Activated CD4-positive, alpha-beta T cell treated with anti-CD3 and anti-CD28 coated beads, Interleukin-10, Interleukin-2, amounts not matched to agents 100 ng/mL and 50 ng/mL, durations not matched to agents 16 hours and 8 hours (primary cell): ENCODE data around the gene INPP5F.
"Not testable (repeated sequence)": the region's sequence is repeated elsewhere in the genome, so short reads cannot be mapped to it uniquely, and the experiment has no call there.

ENCODE experiments used
- DNase-seq: peaks from one replicate; pipeline ENCODE4 v3.0.0-alpha.2; 2020

INPP5F gene

DNA sequence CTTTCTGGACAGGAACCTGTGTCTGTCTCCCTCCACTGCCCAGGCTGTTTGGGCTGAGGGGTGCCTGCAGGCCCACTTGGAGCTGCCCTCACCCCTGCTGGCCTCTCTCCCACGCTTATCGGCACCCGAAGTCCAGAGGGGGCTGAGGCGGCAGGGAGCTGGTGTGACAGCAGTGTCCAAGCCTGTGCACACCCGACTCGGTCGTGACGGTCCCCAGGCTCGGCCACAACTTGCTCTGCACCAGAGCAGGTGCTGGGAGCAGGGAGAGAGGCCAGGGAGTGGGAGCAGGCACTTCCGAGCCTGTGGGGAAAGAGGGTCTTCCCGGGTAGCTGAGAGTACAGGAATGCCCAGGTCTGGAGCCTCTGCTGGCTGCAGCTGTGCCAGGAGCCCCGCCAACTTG, 23.0 kb downstream of the INPP5F start:
- no peak for DNase-seq

DNA sequence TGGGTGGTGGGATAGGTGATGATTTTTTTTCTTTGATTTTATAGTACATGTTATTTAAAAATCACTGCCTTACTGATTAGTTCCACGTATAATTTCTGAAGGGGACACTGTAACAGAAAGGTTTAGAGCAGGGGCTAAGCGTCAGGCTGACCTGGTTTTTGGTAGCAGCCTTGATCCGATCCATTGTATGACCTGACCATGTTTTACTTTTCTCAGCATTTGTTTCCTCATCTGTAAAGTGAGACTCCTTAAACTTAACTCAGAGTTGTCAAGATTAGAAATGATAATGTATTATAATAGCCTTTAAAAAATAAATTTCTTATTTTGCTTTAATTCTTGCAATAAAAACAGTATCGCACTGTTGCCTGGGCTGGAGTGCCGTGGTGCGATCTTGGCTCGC, 23.6 kb downstream of the INPP5F start:
- no peak for DNase-seq

DNA sequence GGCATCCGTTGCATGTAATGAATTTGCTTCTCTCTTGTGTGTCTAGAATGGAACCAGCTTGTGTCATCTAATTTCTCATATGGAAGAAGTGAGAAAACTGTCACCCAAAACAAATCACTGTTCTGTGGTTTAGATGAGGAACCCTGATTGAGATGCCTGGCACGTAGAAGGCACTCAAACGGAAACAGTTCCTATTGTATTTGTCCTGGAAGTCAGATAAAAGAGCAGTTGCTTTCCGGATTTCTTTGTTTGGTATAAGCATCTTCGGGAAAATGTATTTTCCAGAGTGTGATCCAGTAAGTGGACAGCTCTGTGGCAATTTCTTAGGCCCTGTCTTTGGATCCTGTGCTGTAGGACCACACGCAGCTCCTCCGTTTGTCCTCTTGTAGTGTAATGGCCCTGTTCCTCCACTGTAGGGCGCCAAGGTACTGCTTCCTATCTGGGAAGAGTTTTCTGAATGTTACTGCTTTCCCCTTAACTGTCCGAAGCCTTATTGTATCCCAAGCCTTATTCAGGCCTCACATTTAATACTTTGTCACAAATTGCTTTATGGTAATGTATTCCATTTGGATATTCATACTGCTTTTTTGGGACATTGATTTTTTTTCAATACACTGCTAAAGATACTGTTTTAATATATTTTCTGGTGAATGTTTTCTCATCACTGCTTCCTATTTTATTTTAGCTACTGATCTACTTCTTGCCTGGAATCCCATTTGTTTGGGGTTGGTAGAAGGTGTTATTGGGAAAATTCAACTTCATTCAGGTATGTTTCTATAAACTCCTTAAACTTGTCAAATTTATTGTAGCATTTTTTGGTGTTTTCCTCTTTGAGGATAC, 24.8 kb downstream of the INPP5F start:
- DNase-seq = peak; percentile 78

- DNase-seq = no peak
Observed at GRCh38 chr10:119753309-119753708, 27.5 kb downstream of the INPP5F start.

DNA sequence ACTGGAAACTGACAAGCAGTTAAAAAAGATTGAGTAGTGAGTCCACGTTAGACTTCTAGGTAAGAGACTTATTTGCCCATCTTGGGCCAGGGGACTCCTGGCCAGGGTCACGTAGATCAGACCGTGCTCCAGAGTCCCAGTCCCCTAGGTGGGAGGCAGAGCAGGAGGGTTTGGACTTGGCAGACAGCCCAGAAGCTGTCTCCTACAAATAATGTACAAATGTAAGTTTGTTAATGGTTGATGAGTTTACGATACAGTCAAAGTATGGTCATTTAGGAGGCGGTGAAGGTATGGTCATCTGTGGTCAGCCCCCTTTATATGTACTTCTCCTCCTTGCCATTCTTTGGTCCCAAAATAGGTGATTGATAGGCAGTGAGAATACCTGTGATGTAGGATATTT, 28.2 kb downstream of the INPP5F start:
- DNase-seq = no peak

DNA sequence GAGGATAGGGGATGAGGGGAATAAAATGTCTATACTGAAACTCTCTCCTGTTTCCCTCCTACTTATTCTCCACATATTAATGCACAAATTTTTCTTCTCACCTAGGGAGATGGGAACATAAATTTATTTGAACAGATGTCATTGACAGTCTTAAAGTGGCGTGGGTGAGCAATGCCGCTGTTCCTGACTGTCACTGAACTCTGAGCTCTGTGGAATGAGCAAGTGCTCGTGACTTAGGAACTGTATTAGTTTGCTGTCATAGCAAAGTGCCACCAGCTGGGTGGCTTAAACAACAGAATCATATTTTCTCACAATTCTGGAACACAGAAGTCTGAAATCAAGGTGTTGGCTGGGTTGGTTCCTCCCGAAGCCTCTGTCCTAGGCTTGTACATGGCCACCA, 29.1 kb downstream of the INPP5F start:
- DNase-seq = no peak

GRCh38 chr10:119755446-119755845, 29.6 kb downstream of the INPP5F start:
- no peak for DNase-seq

GRCh38 chr10:119758448-119759195, 32.8 kb downstream of the INPP5F start:
- no peak for DNase-seq

GRCh38 chr10:119759832-119760231, 34.0 kb downstream of the INPP5F start:
- no peak for DNase-seq

GRCh38 chr10:119761106-119761505, 35.3 kb downstream of the INPP5F start:
- no peak for DNase-seq

DNA sequence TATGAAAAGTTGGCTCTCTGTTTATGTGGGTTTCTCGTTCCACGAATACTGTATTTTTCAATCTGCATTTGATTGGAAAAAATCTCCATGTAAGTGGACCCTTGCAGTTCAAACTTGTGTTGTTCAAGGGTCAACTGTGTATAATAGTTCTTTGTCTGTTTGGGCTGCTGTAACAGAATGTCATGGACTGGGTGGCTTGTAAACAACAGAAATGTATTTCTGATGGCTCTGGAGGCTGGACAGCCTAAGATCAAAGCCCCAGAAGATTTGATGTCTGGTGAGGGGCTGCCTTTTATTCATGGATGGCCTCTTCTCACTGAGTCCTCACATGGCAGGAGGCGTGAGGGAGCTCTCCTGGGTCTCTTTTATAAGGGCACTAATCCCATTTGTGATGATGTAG, 36.2 kb downstream of the INPP5F start:
- no peak for DNase-seq

DNA sequence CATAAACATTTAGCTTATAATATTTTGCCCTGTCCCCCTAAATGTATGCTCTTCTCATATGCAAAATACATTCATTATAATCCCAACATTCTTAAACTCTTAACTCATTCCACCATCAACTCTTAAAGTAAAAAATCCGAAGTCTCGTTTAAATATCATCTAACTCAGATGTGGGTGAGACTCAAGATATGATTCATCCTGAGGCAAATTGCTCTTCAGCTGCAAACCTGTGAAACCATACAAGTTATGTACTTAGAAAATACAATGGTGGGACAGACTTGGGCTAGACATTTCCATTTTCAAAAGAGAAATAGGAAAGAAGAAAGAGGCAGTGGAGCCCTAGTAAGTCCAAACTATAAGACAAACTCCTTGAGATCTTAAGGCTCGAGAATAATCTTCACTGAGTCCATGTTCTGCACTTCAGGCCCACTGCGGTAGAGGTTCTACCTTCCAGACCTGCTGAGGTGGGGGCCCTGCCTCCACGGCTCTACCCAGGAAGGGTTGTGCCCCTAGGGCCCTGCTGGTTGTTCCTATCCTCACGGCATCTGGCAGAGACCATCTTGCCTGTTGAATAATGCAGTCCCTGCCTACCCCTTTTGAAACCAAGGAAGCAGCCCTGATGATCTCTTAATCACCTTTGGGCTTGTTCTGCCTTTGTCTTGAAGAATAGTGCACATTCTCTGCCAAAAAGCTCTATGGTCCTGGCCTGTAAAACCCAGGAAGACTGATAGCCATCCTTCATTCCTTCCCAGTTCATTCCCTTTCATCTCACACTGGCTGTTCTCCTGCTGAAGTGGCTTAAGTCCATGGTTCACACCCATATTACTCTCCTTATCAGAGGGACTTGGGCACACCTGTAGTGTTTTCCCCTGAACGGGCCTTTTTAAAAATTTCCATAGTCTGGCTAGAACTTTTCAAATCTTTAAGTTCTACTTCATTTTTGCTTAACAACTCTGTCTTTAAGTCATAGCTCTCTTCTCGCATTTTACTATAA, 37.3 kb downstream of the INPP5F start:
- peak; percentile 52 for DNase-seq

DNA sequence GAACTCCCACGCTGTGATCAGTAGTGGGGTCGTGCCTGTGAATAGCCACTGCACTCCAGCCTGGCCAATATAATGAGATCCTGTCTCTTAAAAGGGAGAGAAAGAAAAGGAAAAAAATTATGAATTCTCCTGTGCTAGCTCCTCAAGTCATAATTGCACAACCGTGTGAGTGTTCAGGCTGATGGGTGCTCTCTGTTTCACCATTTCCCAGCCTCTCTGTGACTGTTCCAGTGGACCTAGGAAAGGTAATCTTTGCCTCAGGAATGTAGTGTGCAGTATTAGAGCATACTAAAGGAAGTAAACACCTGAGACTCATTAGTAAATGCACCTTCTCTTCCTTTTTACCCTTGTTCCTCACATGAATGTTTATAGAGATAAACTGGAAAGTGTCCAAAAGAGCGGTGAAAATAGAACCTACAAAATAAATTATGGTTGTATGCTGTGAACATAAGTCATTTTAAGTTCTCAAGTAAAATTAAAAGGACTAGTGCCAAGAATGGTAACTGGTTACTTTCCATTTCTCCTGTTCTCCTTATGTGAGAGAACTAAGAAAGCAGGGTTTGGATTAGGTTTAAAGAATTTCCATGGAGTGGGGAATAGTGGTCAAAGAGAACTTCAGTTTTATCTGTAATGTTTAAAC, 42.7 kb downstream of the INPP5F start:
- DNase-seq = no peak

GRCh38 chr10:119769886-119770285, 44.0 kb downstream of the INPP5F start:
- DNase-seq = no peak

DNA sequence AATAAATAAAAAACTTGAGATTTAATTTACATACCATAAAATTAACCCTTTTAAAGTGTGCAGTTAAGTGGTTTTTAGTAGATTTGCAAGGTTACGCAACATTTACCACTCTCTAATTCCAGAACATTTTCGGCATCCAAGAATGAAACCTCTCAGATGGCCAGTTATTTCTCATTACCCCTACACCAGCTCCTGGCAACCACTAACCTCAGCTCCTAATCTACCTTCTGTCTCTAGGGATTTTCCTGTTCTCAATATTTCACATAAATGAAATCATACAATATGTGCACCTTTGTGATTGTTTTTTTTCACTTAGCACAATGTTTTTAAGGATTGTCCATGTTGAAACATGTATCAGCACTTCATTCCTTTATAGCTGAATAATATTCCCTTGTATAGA, 45.1 kb downstream of the INPP5F start:
- DNase-seq = no peak

- DNase-seq = no peak
Observed at GRCh38 chr10:119772334-119772733, 46.5 kb downstream of the INPP5F start.

DNA sequence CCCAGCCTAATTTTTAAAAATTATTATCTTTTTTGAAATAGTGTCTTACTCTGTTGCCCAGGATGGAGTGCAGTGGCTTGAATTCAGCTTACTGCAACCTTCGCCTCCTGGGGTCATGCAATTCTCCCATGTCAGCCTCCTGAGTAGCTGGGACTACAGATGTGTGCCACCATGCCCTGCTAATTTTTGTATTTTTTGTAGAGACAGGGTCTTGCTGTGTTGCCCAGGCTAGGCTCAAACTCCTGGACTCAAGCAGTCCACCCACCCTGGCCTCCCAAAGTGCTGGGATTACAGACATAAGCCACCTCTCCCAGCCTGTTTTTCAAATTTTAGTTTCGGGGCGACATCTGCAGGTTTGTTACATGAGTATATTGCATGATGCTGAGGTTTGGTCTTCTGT, 47.2 kb downstream of the INPP5F start:
- DNase-seq = not testable (repeated sequence)

- DNase-seq = no peak
Observed at GRCh38 chr10:119775529-119775928, 49.7 kb downstream of the INPP5F start.

DNA sequence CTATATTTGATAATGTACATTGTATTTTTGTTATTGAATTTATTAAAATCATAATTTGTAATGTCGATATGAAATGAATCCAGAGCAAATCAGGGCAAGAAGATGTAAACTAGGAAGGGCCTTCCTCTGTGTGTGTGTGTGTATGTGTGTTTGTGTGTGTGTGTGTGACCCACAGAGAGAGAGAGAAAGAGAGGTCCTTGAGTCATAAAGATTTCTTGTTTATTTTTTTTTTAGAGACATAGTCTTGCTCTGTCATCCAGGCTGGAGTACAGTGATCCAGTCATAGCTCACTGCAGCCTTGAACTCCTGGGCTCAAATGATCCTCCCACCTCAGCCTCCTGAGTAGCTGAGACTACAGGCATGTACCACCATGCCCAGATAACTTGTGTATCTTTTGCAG, 50.7 kb downstream of the INPP5F start:
- DNase-seq = no peak

- no peak for DNase-seq
Observed at GRCh38 chr10:119777686-119778085, 51.8 kb downstream of the INPP5F start.

DNA sequence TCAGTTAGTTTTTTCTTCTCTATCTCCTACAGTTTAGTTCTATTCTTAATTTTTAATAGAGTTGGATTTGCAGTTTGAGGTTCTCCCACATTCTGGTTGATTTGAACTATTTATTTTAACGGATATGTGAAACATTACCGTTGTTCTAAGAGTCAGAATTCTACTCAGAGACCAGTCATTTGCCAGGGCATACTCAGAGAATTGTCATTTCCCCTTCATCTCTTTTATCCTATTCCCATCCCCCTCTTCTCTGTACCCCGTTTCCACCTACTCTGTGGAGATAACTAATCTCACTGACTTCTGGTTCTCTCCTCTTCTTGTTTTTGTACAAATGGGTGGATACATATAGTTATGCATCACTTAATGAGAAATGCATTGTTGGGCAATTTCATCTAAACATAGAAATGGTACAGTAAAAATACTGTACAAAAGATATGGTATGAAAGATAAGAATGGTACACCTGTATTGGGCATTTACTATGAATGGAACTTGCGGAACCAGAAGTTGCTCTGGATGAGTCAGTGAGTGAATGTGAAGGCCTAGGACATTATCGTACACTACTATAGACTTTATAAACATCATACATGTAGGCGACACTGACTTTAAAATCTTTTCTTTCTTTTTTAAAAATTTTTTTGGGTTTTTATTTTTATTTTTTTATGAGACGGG, 53.1 kb downstream of the INPP5F start:
- no peak for DNase-seq

DNA sequence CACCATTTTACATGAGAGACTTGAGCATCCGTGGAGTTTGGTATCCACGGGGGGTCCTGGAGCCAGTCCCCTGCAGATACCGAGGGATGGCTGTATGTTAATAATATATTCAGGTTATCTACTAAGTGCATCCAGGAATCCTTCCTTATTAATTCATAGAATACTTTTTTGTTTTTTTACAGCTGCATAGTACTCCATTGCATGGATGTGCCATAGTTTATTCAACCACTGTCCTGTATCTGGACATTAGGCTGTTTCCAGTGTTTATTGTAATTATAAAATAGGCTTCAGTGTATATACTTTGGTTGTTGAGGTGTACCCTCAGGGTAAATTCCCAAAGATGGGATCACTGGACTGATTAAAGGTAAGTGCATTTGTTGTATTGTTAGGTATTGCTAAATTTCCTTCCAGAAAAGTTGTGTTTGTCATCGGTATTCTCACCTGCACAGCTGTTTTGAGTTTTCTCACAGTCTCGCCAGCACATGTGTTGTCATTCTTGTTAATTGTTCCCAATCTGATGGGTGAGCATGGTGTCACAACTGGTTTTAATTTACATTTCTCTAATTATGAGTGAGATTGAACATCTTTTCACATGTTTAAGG, 55.1 kb downstream of the INPP5F start:
- DNase-seq = no peak
